Measurements from ENCODE around the gene DMAC2. TPM values are rescaled to one million over a fixed set of nuclear protein-coding genes. Genes with fewer than 3 reads are reported as not detected.

DMAC2 gene
- total RNA-seq, 2 experiments from 2014 or later, result 44.8 to 47.0 TPM

DNA sequence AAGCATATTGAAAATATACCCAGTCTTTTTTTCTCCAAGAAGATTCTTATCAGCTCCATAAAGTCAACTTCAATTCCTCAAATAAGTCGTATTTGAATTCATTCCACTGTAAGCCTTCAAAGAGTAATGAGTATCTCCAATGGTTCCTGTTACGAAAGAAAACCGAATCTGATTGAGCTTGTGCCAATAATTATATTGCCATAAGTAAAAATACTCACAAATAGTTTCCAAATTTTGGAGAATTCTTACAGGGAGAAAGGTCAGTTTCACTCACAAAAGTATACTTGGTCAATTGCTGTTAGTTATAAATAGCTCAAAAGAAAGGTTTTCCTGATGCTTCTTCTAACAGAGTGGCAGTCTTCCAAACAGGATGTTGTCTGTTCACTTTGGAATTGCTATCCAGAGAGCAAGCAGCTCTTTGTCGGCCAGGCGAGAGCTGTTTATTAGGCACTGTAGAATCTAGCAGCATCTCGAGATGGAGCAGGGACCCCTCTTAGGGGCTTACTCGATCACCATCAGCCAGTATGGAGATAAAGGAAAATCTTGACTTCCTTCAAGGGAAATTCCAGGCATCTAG lies 16.7 kb upstream of the DMAC2 start:
- ChIA-PET CTCF (interaction anchor here (0.9 to 2.7 kb wide), 12 partner anchors 7 to 251 kb away, joined by 3 to 21 read pairs (median 6); partner anchors contain the start of genes DMAC2 and ERICH4), POLR2A (interaction anchor here (0.8 kb wide), 1 partner anchor 17 kb away, joined by 5 read pairs; the partner anchor contains the start of gene DMAC2)
- Mint-ChIP-seq H3K9me3 (ENCODE audit: insufficient read depth) (no peaks in the 10 kb centered on the region), H3K4me3 (no peak overlapping the region), H3K4me1 (ENCODE audit: low read depth) (peaks cover 32% of the 10 kb centered on the region), H3K36me3 (ENCODE audit: low read depth) (no peaks in the 10 kb centered on the region), H3K27me3 (ENCODE audit: low read depth) (peaks cover 24% of the 10 kb centered on the region), H3K27ac (peak overlapping the region; percentile 3)
- no peak for ATAC-seq
- DNase-seq, result no peak

DNA sequence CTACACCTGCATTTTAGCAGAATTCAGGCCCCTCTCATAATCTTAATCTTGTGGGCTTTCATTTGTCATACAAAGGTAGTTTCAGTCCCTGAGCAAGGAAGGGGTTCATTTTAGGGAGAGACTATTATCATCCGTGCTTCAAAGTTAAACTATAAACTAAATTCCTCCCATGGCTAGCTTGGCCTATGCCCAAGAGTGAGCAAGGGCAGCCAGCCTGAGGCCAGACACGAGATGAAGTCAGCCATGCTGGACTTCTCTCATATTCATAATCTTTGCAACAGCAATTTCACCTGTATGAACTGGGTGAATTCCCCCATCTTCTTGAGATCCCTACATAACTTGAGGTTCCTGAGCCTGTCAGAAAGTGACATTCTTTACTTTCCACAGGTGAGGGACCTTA lies 16.2 kb upstream of the DMAC2 start:
- ATAC-seq (no peak), DNase-seq (no peak)
- no peak overlapping the region for H3K4me3 Mint-ChIP-seq
- H3K9me3 Mint-ChIP-seq (ENCODE audit: insufficient read depth), result no peaks in the 10 kb centered on the region
- H3K27ac Mint-ChIP-seq, result no peak overlapping the region
- H3K36me3 Mint-ChIP-seq (ENCODE audit: low read depth), result no peaks in the 10 kb centered on the region
- ChIA-PET POLR2A (no interaction called here), CTCF (interaction anchor here (1.4 to 2.7 kb wide), 8 partner anchors 16 to 251 kb away, joined by 3 to 21 read pairs (median 6); partner anchors contain the start of gene DMAC2)
- peaks cover 32% of the 10 kb centered on the region for H3K4me1 Mint-ChIP-seq (ENCODE audit: low read depth)
- peaks cover 24% of the 10 kb centered on the region for H3K27me3 Mint-ChIP-seq (ENCODE audit: low read depth)

DNA sequence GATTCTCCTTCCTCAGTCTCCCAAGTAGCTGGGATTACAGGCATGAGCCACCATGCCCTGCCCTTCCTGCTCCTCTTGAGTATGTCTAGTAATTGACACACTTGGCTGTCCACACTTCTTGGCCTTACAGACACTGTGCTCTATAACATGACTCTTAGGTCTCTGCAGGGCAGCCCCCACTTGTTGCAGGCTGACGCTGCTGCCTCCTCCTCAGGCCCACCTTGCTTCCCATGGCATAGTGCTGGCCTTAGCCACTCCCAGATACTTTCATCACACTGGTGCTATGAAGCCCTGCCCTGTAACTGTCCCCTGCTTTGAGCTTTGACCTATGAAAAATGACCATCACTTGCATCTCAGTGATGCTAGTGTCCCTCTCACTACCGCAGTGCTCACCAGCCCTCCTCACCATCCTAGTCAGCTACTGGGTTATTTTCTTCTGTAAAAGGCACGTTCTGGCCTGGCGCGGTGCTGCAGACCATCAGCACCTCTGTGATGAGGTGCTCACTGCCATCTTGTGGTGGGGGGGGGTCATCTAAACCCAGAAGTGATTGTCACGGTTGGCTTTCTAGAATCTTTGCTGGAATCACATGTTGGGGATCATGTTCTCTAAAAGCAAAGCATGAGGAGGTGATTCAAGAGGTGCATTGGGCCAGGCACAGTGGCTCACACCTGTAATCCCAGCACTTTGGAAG lies 13.0 kb upstream of the DMAC2 start:
- Mint-ChIP-seq H3K27me3 (ENCODE audit: low read depth) (peaks cover 26% of the 10 kb centered on the region), H3K27ac (no peak overlapping the region), H3K4me3 (no peak overlapping the region), H3K9me3 (ENCODE audit: insufficient read depth) (no peaks in the 10 kb centered on the region), H3K36me3 (ENCODE audit: low read depth) (no peaks in the 10 kb centered on the region), H3K4me1 (ENCODE audit: low read depth) (peaks cover 40% of the 10 kb centered on the region)
- DNase-seq (no peak), ATAC-seq (no peak)
- POLR2A ChIA-PET, result no interaction called here
- CTCF ChIA-PET, result interaction anchor here (4.7 kb wide), 1 partner anchor 142 kb away, joined by 61 read pairs; no protein-coding TSS in a partner anchor

DNA sequence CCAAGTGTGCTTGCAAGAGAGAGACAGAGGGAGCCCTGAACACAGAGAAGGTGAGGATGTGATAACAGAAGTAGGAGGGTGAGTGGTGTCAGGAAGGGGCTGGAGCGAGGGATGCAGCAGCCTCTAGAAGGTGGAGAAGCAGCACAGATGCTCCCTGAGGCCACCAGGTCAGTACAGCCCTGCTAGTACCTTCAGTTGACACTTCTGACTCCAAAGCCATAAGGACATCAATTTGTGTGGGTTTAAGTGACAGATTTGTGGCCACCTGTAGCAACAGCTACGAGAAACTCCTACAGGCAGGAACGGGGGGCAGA lies 10.1 kb upstream of the DMAC2 start:
- Mint-ChIP-seq H3K27ac (no peak overlapping the region), H3K4me1 (ENCODE audit: low read depth) (peaks cover 27% of the 10 kb centered on the region), H3K27me3 (ENCODE audit: low read depth) (peaks cover 24% of the 10 kb centered on the region), H3K4me3 (no peak overlapping the region), H3K9me3 (ENCODE audit: insufficient read depth) (no peaks in the 10 kb centered on the region), H3K36me3 (ENCODE audit: low read depth) (no peaks in the 10 kb centered on the region)
- ChIA-PET POLR2A (no interaction called here), CTCF (interaction anchor here (0.6 to 5.5 kb wide), 21 partner anchors 8 to 366 kb away, joined by 3 to 118 read pairs (median 11); partner anchors contain the start of genes CEACAM21 and DMAC2)
- ATAC-seq (peak; percentile 41), DNase-seq (no peak)

GRCh38 chr19:41449079-41449864 lies 9.6 kb upstream of the DMAC2 start:
- Mint-ChIP-seq H3K36me3 (ENCODE audit: low read depth) (no peaks in the 10 kb centered on the region), H3K9me3 (ENCODE audit: insufficient read depth) (no peaks in the 10 kb centered on the region), H3K27me3 (ENCODE audit: low read depth) (peaks cover 23% of the 10 kb centered on the region), H3K27ac (no peak overlapping the region), H3K4me1 (ENCODE audit: low read depth) (peaks cover 25% of the 10 kb centered on the region), H3K4me3 (peak overlapping the region; percentile 51)
- peak; percentile 78 for DNase-seq
- CTCF ChIA-PET, result interaction anchor here (0.6 to 5.5 kb wide), 31 partner anchors 8 to 365 kb away, joined by 3 to 118 read pairs (median 7); partner anchors contain the start of genes B3GNT8, CEACAM21 and DMAC2
- ATAC-seq, result peak; percentile 88
- POLR2A ChIA-PET, result interaction anchor here (1.0 kb wide), 1 partner anchor 82 kb away, joined by 3 read pairs; no protein-coding TSS in a partner anchor

GRCh38 chr19:41447732-41448332 lies 8.1 kb upstream of the DMAC2 start:
- ATAC-seq, result no peak
- no peak overlapping the region for H3K27ac Mint-ChIP-seq
- H3K27me3 Mint-ChIP-seq (ENCODE audit: low read depth), result peaks cover 28% of the 10 kb centered on the region
- H3K4me3 Mint-ChIP-seq, result no peak overlapping the region
- no peaks in the 10 kb centered on the region for H3K9me3 Mint-ChIP-seq (ENCODE audit: insufficient read depth)
- peaks cover 17% of the 10 kb centered on the region for H3K4me1 Mint-ChIP-seq (ENCODE audit: low read depth)
- ChIA-PET POLR2A (no interaction called here), CTCF (interaction anchor here (0.7 to 5.5 kb wide), 13 partner anchors 10 to 147 kb away, joined by 3 to 118 read pairs (median 14); partner anchors contain the start of gene B3GNT8)
- no peak for DNase-seq
- no peaks in the 10 kb centered on the region for H3K36me3 Mint-ChIP-seq (ENCODE audit: low read depth)

- Mint-ChIP-seq H3K9me3 (ENCODE audit: insufficient read depth) (no peaks in the 10 kb centered on the region), H3K4me3 (no peak overlapping the region), H3K4me1 (ENCODE audit: low read depth) (peaks cover 20% of the 10 kb centered on the region), H3K27ac (no peak overlapping the region), H3K36me3 (ENCODE audit: low read depth) (no peaks in the 10 kb centered on the region), H3K27me3 (ENCODE audit: low read depth) (peaks cover 24% of the 10 kb centered on the region)
- ATAC-seq, result no peak
- ChIA-PET CTCF (interaction anchor here (1.5 to 5.4 kb wide), 3 partner anchors 12 to 125 kb away, joined by 3 to 111 read pairs (median 5); no protein-coding TSS in a partner anchor), POLR2A (no interaction called here)
- no peak for DNase-seq
Observed at GRCh38 chr19:41445575-41445974, 5.9 kb upstream of the DMAC2 start.

DNA sequence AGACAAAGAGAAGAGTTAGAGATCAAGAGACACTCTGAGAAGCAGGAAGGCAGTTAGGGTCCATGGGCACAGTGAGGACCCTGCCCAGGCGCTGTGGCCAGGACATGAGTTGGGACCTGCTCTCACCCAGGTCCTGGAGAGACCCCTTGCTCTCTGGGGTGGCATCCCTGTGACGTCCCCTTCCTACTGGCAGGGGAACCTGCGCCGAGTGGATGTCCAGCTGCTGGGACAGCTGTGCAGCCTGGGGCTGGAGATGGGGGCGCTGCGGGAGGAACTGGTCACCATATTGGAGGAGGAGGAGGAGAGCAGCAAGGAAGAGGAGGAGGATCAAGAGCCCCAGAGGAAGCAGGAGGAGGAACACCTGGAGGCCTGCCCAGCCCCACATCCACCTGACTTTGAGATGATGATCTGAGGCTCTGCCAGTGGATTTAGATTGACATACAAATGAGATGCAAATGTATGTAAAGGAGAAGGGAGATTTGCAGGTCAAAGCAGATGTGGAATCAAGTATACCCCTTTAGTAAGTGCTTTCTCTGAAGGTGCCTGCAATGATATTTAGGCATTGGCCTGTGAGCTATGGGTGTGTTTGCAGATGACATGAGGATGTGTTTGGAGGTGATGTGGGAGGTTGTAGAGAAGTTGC lies 4.2 kb upstream of the DMAC2 start:
- POLR2A ChIA-PET, result interaction anchor here (0.6 kb wide), 1 partner anchor 28 kb away, joined by 3 read pairs; no protein-coding TSS in a partner anchor
- ATAC-seq (no peak), DNase-seq (no peak)
- CTCF ChIA-PET, result no interaction called here
- H3K27ac Mint-ChIP-seq, result peak overlapping the region; percentile 50
- peaks cover 16% of the 10 kb centered on the region for H3K4me1 Mint-ChIP-seq (ENCODE audit: low read depth)
- H3K4me3 Mint-ChIP-seq, result no peak overlapping the region
- H3K36me3 Mint-ChIP-seq (ENCODE audit: low read depth), result no peaks in the 10 kb centered on the region
- H3K27me3 Mint-ChIP-seq (ENCODE audit: low read depth), result peaks cover 17% of the 10 kb centered on the region
- no peaks in the 10 kb centered on the region for H3K9me3 Mint-ChIP-seq (ENCODE audit: insufficient read depth)

DNA sequence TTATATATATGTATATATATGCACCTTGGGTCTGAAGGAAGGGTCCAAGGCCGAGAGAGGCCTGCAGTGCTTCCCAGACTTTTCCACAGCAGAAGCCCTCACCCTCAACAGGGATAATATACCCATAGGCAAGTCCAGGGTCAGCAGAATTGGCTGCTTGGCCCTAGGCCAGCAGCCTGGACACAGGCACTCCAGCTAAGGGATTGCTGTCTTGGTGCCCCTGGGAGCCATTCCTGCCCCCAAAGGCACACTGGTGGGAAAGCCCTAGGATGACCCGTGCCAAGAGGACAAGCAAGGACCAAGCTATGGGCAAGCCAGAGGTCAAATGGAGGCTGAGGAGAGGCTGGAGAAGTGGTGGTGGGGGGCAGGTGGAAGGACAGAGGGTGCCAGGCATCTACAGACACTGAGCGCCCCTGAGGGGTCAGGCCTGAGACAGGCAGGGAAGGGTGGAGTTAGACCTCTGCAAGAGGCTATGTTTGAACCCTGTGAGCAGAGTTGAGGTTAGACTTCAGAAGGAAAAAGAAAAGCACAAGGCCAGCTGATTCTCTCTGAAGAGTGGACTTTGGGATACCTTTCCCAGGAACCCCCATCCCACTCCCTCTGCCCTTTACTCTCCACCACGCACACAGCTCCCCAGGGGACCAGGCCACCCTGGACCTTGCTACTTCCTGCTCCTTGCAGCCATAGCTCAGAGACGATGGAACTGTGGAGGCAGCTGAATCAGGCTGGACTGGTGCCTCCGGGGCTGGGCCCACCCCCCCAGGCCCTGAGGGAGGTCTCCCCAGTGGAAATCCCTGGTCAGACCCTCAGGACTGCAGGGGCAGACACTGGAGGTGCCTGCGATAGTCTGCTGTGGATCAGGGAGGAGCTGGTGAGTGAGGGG lies 3.0 kb upstream of the DMAC2 start, which contains the start of gene ERICH4:
Gene ERICH4 (plus strand): TSS at position 684 of the 883 bp plus-strand sequence. CDS start 14 bp downstream, at position 698.
- H3K4me3 Mint-ChIP-seq, result no peak within 1 kb of the TSS
- no peak for DNase-seq
- CTCF ChIA-PET, result interaction anchor here (0.7 to 1.0 kb wide), 3 partner anchors 14 to 121 kb away, joined by 3 to 4 read pairs (median 3); partner anchors contain the start of gene B9D2

GRCh38 chr19:41441321-41441945 lies 1.7 kb upstream of the DMAC2 start:
- DNase-seq (no peak), ATAC-seq (no peak)
- no peak overlapping the region for H3K4me3 Mint-ChIP-seq
- H3K4me1 Mint-ChIP-seq (ENCODE audit: low read depth), result peaks cover 24% of the 10 kb centered on the region
- H3K9me3 Mint-ChIP-seq (ENCODE audit: insufficient read depth), result no peaks in the 10 kb centered on the region
- ChIA-PET POLR2A (no interaction called here), CTCF (interaction anchor here (0.9 to 3.2 kb wide), 2 partner anchors 89 to 128 kb away, joined by 3 to 21 read pairs; no protein-coding TSS in a partner anchor)
- no peak overlapping the region for H3K27ac Mint-ChIP-seq
- H3K36me3 Mint-ChIP-seq (ENCODE audit: low read depth), result peaks cover 8% of the 10 kb centered on the region
- H3K27me3 Mint-ChIP-seq (ENCODE audit: low read depth), result peaks cover 10% of the 10 kb centered on the region

More for the DNA sequence above, 3.0 kb upstream of the DMAC2 start, which contains the start of gene ERICH4:
- no peak for ATAC-seq
- Mint-ChIP-seq H3K4me1 (ENCODE audit: low read depth) (peaks cover 23% of the 10 kb centered on the region), H3K36me3 (ENCODE audit: low read depth) (peaks cover 3% of the 10 kb centered on the region), H3K27me3 (ENCODE audit: low read depth) (peaks cover 15% of the 10 kb centered on the region), H3K9me3 (ENCODE audit: insufficient read depth) (no peaks in the 10 kb centered on the region), H3K27ac (peak within 1 kb of the TSS; percentile 50)
- POLR2A ChIA-PET, result interaction anchor here (0.6 kb wide), 1 partner anchor 27 kb away, joined by 3 read pairs; no protein-coding TSS in a partner anchor
